A204.1 (cell line): ENCODE data around the gene RAD51B.
"Not testable (repeated sequence)": the region's sequence is repeated elsewhere in the genome, so short reads cannot be mapped to it uniquely, and the experiment has no call there.

Experiments
- FAIRE-seq: peaks from 2 replicates; lab custom pipeline; 2012; peaks lifted over from hg19 to GRCh38; lab: Jason Lieb, UNC

RAD51B gene

DNA sequence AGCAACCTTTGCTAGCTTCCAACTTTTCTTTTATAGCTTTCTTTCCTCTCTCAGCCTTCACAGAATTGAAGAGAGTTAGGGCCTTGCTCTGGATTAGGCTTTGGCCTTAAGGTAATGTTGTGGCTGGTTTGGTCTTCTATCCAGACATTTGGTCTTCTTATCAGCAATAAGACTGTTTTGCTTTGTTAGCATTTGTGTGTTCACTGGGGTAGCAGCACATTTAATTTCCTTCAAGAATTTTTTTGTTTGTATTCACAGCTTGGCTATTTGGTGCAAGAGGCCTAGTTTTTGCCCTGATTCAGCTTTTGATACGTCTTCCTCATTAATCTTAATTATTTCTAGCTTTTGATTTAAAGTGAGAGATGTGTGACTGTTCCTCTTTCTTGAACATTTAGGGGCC lies 130.8 kb downstream of the RAD51B start:
- no peak for FAIRE-seq

- no peak for FAIRE-seq
Measured at GRCh38 chr14:67951529-67952135, 132.1 kb downstream of the RAD51B start.

GRCh38 chr14:67952381-67952780 lies 132.8 kb downstream of the RAD51B start:
- no peak for FAIRE-seq

DNA sequence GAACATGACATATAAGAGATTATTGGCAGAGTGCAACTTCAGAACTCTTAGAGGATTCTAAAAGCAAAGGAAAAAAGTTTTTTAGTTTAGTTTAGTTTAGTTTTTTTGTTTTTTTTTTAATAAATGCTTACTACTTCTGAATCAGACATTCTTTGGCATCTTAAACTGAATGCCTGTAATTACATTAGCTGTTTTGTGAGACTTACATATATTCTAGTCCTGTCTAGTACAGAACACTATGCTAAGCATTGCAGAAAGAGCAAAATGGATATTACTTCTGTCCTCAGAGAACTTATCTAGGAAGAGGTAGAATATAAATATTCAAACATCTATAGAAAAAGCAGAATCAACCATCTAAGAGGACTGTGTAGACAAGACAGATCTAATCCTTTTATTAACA lies 133.2 kb downstream of the RAD51B start:
- no peak for FAIRE-seq

DNA sequence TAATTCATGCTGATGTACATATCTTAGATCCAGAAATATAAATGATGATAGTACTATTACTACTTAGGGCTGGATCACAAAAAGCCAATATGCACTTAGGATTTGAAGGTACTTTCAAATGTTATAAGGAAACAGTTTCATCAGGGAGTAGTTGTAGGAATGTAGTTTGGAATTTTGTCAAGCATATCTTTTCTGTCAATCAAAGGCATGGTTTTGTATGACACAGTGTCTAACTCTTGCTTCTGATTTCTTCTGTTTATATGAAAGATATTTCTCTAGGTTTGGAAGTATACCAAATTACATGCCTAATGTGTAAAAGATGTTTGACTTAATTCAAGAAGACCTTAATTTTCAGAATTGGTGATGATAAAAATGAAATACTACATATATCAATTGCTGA lies 135.7 kb downstream of the RAD51B start:
- no peak for FAIRE-seq

GRCh38 chr14:67957946-67958345 lies 138.4 kb downstream of the RAD51B start:
- FAIRE-seq, result no peak

DNA sequence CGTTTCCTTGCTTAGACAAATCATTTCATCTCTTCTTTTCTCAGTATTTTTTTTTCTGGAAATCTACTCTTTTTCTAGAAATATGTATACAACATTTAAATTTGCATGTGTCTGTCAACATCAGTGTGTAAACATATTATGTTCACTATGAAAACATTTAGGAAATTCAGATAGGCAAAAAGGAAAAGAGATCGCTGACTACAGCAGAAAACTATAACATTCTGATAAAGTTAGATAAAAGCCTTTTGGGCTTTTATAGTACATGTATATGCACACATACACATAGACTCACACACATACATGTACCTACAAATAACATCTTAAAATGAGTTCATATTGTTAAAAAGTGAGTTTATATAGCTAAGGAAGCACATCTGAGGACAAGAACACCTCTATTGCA lies 142.1 kb downstream of the RAD51B start:
- no peak for FAIRE-seq

DNA sequence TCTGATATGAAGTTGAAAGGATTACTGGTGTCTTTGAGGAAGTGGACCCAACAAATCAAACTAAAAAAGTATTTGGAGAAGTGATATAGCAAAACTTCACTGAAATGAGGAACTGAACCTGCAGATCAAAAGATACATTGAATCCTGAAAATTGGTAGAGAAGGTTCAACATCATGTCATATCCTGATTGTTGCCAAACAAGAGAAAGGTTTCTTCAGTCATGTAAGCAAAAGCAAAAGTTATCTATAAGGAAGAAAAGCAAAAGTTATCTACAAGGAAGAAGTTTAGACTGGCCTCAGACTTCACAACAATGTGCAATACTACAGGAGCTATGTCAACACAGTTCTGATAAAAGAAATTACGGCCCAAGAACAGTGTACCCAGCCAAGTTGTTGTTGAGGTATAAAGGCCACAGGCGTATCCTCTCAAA lies 142.7 kb downstream of the RAD51B start:
- FAIRE-seq, result no peak

- FAIRE-seq, result no peak
Measured at GRCh38 chr14:67963545-67963944, 144.0 kb downstream of the RAD51B start.

DNA sequence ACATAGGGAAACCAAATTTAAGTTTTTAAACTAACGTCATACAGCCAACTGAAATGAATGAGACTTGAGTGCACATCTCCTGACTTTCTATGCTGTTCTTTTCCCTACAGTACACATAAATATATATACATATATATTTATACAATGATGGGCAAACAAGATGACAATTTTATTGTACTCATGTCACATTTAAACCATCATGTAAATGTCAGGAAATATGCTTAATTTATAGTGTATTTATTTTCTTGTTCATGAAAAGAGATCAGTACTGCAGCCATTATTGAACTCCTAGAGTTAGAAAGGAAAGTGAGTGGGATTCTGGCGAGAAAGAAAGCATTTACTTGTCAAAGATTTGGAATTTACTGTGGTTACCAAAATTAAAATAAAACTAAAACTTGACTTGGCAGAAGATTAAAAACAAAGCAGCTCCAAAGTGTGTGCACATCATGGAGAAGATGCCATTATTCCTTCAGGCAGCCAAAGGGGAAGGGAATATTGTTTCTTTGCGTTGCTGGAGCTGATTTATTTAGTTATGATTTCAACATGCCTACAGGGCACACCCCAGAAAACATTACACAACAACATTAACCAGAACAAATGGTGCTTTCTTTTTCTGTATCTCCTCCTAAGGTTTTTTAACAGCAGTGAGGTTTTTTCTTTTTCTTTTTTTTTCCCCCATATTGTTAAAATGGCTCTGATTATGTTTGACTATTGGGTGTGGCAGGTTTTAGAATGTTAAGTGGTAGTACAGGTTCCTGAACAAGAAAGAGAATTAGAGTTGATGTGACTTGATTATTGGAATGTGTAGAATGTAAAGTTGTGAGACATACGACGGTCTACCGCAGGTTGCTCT lies 144.6 kb downstream of the RAD51B start:
- FAIRE-seq, result no peak

DNA sequence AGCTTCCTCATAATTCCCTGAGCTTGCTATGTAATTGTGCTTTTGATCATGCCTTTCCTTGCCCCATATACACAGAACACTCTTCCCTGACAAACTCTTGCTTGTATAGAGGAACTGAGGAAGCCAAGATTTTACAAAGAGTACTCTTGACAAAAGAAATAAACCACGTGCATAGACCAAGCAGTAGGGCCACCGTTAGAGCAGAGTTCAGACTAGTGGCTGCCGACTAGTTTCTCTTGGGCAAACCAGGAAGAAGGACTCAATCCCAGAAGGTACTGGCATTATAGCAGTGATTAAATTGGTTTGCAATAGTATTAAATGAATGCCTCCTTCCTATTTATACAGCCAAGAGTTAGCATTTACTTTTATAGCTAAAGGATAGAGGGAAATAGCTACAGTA lies 146.1 kb downstream of the RAD51B start:
- no peak for FAIRE-seq

- FAIRE-seq, result no peak
Measured at GRCh38 chr14:67967206-67967605, 147.6 kb downstream of the RAD51B start.

DNA sequence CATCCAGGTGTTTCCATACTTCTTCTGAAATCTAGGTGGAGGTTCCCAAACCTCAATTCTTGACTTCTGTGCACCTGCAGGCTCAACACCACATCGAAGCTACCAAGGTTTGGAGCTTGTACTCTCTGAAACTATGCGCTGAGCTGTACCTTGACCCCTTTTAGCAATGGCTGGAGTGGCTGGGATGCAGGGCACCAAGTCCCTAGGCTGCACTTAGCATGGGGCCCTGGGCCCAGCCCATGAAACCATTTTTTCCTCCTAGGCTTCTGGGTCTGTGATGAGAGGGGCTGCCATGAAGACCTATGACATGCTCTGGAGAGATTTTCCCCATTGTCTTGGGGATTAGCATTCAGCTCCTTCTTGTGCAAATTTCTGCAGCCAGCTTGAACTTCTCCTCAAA lies 148.4 kb downstream of the RAD51B start:
- not testable (repeated sequence) for FAIRE-seq

DNA sequence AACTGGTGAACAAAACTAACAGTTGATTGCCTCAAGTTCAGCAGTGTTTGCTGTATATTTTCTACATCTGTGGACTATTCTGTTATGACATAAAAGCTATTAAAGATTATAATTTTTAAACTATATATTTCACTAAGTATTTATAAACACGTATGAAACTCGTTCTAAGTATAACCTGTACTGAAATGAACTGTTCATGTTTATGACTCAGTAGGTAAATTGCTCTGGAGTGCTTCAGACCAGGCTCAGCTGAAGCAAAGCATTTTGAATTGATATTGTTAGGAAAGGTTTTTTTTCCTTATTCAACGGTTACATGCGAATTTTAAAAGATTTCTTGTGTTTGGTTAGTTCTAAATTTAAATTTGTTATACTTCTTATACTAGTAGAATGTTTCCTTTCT lies 151.3 kb downstream of the RAD51B start:
- no peak for FAIRE-seq

- FAIRE-seq, result no peak
Measured at GRCh38 chr14:67971627-67972625, 152.3 kb downstream of the RAD51B start.

DNA sequence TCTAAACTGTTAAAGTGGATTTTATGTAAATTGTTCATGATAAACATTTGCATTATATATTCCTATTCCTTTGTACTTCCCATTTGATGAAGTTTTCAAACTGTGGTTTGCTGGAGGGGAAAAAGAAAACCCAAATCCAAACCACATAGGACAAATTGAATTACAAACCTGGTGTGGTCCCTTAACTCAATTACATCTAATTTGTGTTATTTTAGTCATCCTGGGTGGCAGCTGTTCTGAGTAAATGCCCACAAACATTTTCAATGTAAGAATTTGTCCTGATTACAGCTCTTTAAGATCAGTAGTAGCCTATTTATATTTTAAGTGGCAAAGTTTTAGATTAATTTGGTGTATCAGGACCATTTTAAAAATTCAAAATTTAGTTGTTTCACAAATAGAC lies 153.9 kb downstream of the RAD51B start:
- FAIRE-seq, result no peak

GRCh38 chr14:67975470-67975869 lies 155.9 kb downstream of the RAD51B start:
- FAIRE-seq, result no peak

DNA sequence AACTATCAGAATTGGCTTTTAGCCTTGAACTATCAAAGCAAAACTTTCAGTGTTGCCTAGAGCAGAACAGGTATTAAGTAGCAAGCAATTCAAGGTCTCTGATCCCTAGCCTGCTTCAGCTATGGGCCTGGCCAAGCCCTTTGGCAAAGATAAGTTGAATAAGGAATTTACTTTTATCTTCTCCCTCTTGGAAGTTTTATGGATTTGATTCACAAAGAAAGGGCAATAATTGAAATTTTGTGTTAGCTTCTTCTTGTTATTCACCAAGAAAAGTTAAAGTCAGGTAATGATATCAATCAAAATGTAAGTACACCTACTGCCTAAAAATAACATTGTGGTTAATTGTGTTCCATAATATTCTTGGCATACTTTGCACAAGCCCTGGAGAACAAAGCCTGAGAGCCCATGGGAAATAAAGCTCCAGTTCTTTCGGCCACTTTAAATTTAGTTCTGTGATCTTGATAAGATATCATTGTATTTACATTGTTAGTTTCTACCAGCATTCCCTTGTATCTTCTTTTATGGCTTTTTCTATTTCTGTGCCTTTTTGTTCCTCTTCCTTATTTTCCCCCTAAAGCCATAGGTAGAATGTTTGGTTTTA lies 158.0 kb downstream of the RAD51B start:
- FAIRE-seq, result no peak

GRCh38 chr14:67978749-67979148 lies 159.2 kb downstream of the RAD51B start:
- FAIRE-seq, result no peak

DNA sequence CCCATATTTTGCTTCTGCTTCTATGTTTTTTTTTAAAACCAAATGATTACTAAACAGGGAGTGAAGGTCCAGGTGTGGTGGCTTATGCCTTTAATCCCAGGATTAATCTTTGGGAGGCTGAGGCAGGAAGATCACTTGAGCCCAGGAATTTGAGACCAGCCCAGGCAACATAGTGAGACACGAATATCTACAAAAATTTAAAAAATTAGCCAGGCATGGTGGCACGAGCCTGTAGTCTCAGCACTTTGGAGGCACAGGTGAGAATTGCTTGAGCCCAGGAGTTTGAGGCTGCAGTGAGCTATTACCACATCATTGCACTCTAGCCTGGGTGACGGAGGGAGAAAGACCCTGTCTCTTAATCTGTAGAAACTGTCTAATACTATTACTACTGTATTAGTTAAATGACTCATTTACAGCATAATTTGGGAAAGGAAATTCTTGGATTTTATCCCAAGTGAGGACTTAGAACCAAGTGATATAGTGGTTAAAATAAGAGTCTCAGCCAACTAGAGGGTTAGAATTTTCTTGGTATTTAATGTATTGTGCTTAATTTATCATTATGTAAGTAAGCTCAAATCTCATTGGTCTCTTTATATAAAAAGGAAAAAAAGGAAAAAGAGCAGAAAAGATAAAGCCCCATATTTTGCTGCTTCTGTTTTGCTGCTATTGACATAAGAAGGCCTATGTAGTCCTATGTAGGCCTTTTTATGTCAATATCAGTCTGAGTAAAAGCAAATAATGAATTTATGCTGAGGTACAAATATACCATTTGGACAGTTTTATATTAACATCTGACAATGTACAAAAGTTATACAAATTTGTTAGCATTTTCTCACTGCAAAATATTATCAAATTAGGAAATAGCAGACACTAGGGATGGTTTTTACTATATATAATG lies 163.4 kb downstream of the RAD51B start:
- FAIRE-seq, result peak; percentile 14

DNA sequence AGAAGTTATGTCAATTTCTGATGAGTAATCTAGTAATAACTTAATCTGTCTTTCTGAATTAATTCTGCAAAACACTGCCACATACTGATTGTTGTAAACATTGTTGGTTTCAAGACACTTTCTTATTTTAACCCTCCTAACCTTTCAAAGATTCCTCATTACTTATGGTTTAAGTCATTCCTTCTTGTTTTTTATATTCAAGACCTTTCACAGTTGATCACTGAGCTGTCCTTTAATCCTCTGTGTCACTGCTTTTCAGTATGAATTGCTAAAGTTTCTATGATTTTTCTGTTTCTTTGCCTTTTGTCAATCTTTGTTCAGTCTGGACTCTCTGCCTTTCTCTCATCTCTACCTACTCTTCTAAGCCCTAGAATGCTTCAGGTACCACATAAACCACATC lies 164.7 kb downstream of the RAD51B start:
- no peak for FAIRE-seq
